SK-N-SH treated with all-trans-retinoic acid at 6 μM for 48 hours (cell line): ENCODE data around the gene ITFG2.

Experiments
- ESRRG ChIP-seq: fragments of 250-450 bp; sonication (Bioruptor Pico); IDR thresholded peaks from 2 replicates; pipeline ENCODE4 v1.6.1; 2021; ENCODE audit warnings: mild to moderate bottlenecking
- OSR1 ChIP-seq: fragments of 250-450 bp; sonication (Bioruptor Pico); IDR thresholded peaks from 2 replicates; pipeline ENCODE4 v1.8.0; 2022; ENCODE audit warnings: moderate library complexity, mild to moderate bottlenecking, inconsistent platforms
- TCF4 ChIP-seq: fragments of 250-450 bp; sonication (Bioruptor Pico); IDR thresholded peaks from 2 replicates; pipeline ENCODE4 v1.8.0; 2021; ENCODE audit warnings: mild to moderate bottlenecking, moderate library complexity, borderline replicate concordance
- ZFP3 ChIP-seq: fragments of 250-450 bp; sonication (Bioruptor Pico); IDR thresholded peaks from 2 replicates; pipeline ENCODE4 v1.5.0; 2020; ENCODE audit warnings: mild to moderate bottlenecking, moderate library complexity
- ZFP30 ChIP-seq: fragments of 450-650 bp; formaldehyde crosslinking; IDR thresholded peaks from 2 replicates; pipeline ENCODE4 v1.5.0; 2022; ENCODE audit warnings: mild to moderate bottlenecking, moderate library complexity
- TF ChIP-seq, protein P1 (sequence below): fragments of 250-450 bp; sonication (Bioruptor Pico); IDR thresholded peaks from 2 replicates; pipeline ENCODE4 v1.5.0; 2020; ENCODE audit warnings: mild to moderate bottlenecking, moderate library complexity

DNA sequence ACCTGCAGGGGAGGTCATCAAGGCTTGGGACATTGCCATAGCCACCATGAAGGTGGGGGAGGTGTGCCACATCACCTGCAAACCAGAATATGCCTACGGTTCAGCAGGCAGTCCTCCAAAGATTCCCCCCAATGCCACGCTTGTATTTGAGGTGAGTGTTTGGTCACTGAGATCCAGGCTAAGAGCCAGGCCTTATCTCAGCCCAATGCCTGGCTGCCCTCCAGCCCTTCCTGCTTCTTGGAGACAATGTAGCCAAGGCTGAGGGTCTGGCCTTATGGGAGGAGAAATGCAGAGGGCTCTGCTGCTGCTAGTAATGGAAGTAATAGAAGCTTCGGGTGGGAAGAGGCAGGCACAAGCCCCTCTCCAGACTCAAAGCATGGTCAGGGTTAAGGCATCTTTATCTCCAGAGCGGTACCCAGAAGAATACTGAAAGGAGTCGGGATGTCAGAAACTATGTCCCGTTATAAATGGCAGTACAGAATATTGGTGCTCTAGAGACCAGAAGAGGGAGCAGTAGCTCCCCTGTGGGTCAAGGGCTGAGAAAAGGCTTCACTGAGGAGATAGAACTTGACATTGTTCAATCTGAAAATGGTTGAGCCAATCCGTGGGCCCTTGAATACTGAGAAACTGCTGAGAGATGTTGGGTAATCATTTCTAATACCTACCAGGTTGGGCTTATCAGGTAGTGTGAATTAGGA lies 14.6 kb upstream of the ITFG2 start:
- TF ChIP-seq ZFP30 (no peak), ZFP3 (CRISPR knock-in tag) (no peak), TCF4 (no peak), OSR1 (no peak), ESRRG (CRISPR knock-in tag) (no peak)
- TF ChIP-seq, protein P1, sequence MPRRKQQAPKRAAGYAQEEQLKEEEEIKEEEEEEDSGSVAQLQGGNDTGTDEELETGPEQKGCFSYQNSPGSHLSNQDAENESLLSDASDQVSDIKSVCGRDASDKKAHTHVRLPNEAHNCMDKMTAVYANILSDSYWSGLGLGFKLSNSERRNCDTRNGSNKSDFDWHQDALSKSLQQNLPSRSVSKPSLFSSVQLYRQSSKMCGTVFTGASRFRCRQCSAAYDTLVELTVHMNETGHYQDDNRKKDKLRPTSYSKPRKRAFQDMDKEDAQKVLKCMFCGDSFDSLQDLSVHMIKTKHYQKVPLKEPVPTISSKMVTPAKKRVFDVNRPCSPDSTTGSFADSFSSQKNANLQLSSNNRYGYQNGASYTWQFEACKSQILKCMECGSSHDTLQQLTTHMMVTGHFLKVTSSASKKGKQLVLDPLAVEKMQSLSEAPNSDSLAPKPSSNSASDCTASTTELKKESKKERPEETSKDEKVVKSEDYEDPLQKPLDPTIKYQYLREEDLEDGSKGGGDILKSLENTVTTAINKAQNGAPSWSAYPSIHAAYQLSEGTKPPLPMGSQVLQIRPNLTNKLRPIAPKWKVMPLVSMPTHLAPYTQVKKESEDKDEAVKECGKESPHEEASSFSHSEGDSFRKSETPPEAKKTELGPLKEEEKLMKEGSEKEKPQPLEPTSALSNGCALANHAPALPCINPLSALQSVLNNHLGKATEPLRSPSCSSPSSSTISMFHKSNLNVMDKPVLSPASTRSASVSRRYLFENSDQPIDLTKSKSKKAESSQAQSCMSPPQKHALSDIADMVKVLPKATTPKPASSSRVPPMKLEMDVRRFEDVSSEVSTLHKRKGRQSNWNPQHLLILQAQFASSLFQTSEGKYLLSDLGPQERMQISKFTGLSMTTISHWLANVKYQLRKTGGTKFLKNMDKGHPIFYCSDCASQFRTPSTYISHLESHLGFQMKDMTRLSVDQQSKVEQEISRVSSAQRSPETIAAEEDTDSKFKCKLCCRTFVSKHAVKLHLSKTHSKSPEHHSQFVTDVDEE (CRISPR knock-in tag) = no peak
